ENCODE results near the gene ANG.

DNA sequence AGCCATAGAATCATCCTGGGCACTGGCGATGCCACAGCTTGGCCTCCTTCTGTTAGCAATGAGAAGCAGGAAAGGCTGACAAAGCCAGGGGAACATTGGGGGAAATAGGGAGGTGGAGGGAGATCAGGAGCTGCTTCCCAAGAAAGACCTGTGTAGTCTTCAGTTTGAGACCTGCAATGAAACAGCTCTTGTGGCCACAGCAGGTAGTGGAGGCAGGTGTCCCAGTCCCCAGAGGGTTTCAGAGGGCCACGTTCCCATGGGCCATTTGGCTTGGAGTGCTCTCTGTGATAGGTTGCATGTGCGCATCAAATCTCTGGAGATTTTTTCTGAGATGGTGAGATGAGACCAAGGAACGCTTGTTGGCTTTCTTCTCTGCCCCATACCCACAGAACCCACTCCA, 32.7 kb upstream of the ANG start:
- TF ChIP-seq CTCF (IDR thresholded peaks at IDR 0.05) (no peak), POLR2A (IDR thresholded peaks at IDR 0.05; ENCODE audit: low read depth) (no peak), POLR2AphosphoS5 (IDR thresholded peaks at IDR 0.05) (no peak), EP300 (IDR thresholded peaks at IDR 0.05) (no peak)
